Measurements from ENCODE around the gene PLCL1.
"Not testable (repeated sequence)": the region's sequence is repeated elsewhere in the genome, so short reads cannot be mapped to it uniquely, and the experiment has no call there.

Gene PLCL1

GRCh38 chr2:198012025-198012424, 207.6 kb downstream of the PLCL1 start:
- DNase-seq, result no peak

GRCh38 chr2:198016243-198016642, 211.8 kb downstream of the PLCL1 start:
- no peak for DNase-seq

- DNase-seq, result no peak
Measured at GRCh38 chr2:198017068-198017467, 212.7 kb downstream of the PLCL1 start.

GRCh38 chr2:198028955-198029354, 224.6 kb downstream of the PLCL1 start:
- no peak for DNase-seq

- DNase-seq, result not testable (repeated sequence)
Measured at GRCh38 chr2:198029576-198029975, 225.2 kb downstream of the PLCL1 start.

GRCh38 chr2:198033626-198034025, 229.2 kb downstream of the PLCL1 start:
- DNase-seq, result no peak

- no peak for DNase-seq
Measured at GRCh38 chr2:198036029-198036879, 231.9 kb downstream of the PLCL1 start.

GRCh38 chr2:198040835-198041234, 236.4 kb downstream of the PLCL1 start:
- no peak for DNase-seq

- peak; percentile 6 for DNase-seq
Measured at GRCh38 chr2:198042189-198042588, 237.8 kb downstream of the PLCL1 start.

- DNase-seq, result peak; percentile 48
Measured at GRCh38 chr2:198044777-198045176, 240.4 kb downstream of the PLCL1 start.

- DNase-seq, result no peak
Measured at GRCh38 chr2:198045227-198045626, 240.8 kb downstream of the PLCL1 start.

- DNase-seq, result no peak
Measured at GRCh38 chr2:198052741-198053140, 248.3 kb downstream of the PLCL1 start.

- no peak for DNase-seq
Measured at GRCh38 chr2:198053148-198053547, 248.8 kb downstream of the PLCL1 start.

- DNase-seq, result no peak
Measured at GRCh38 chr2:198053776-198054175, 249.4 kb downstream of the PLCL1 start.

GRCh38 chr2:198054299-198054698, 249.9 kb downstream of the PLCL1 start:
- DNase-seq, result peak; percentile 15

- DNase-seq, result no peak
Measured at GRCh38 chr2:198055716-198056115, 251.3 kb downstream of the PLCL1 start.

GRCh38 chr2:198056836-198057235, 252.4 kb downstream of the PLCL1 start:
- DNase-seq, result no peak

GRCh38 chr2:198059800-198060199, 255.4 kb downstream of the PLCL1 start:
- no peak for DNase-seq

GRCh38 chr2:198060277-198060676, 255.9 kb downstream of the PLCL1 start:
- no peak for DNase-seq

- DNase-seq, result no peak
Measured at GRCh38 chr2:198062826-198063225, 258.4 kb downstream of the PLCL1 start.

- no peak for DNase-seq
Measured at GRCh38 chr2:198063242-198063641, 258.8 kb downstream of the PLCL1 start.

GRCh38 chr2:198065322-198065721, 260.9 kb downstream of the PLCL1 start:
- no peak for DNase-seq

- DNase-seq, result no peak
Measured at GRCh38 chr2:198066597-198066996, 262.2 kb downstream of the PLCL1 start.

- DNase-seq, result no peak
Measured at GRCh38 chr2:198072655-198073054, 268.3 kb downstream of the PLCL1 start.

GRCh38 chr2:198073253-198073652, 268.9 kb downstream of the PLCL1 start:
- DNase-seq, result no peak
